GM21619 (cell line): ENCODE measurements around the gene WDR82.
A peak's percentile ranks its signal among the peaks of the same experiment; 100 is the strongest.

ENCODE experiments used
- ATAC-seq: cut with Tn5 transposase; IDR thresholded peaks from one replicate; pipeline ENCODE4 v1.9.1; 2021; ENCODE audit not compliant: unreplicated experiment

WDR82 gene, protein sequence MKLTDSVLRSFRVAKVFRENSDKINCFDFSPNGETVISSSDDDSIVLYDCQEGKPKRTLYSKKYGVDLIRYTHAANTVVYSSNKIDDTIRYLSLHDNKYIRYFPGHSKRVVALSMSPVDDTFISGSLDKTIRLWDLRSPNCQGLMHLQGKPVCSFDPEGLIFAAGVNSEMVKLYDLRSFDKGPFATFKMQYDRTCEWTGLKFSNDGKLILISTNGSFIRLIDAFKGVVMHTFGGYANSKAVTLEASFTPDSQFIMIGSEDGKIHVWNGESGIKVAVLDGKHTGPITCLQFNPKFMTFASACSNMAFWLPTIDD

DNA sequence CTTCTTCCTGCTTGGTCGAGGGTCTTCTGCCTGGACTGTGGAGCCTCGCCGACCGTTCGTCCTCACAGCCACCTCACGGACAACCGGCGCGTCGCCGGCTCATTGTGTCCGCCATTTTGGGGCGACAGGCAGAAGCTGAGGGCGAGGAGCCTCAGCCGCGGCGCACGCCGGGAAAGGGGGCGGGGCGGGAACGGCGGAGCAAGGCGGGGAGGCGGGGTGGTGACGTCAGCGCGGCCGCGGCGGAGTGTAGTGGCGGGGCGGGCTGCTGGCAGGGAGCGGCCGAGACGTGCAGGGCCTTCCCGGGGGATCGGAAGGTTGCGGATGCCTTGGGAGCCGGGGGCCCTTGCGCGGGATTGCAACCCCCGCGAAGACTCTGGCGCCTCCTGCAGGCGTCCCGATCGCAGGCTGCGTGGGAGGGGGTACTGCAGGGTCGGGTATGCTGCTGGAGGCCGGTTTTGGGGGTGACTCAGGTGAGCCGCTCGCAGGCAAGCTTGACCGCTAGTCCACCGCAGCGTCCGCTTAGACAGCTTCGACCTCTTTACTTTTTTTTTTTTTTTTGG, at the start of gene WDR82:
TSS of gene WDR82 (minus strand) at position 140 of the 560 bp plus-strand sequence. CDS start 288 bp downstream, outside the sequence.
- ATAC-seq = peak; percentile 81

DNA sequence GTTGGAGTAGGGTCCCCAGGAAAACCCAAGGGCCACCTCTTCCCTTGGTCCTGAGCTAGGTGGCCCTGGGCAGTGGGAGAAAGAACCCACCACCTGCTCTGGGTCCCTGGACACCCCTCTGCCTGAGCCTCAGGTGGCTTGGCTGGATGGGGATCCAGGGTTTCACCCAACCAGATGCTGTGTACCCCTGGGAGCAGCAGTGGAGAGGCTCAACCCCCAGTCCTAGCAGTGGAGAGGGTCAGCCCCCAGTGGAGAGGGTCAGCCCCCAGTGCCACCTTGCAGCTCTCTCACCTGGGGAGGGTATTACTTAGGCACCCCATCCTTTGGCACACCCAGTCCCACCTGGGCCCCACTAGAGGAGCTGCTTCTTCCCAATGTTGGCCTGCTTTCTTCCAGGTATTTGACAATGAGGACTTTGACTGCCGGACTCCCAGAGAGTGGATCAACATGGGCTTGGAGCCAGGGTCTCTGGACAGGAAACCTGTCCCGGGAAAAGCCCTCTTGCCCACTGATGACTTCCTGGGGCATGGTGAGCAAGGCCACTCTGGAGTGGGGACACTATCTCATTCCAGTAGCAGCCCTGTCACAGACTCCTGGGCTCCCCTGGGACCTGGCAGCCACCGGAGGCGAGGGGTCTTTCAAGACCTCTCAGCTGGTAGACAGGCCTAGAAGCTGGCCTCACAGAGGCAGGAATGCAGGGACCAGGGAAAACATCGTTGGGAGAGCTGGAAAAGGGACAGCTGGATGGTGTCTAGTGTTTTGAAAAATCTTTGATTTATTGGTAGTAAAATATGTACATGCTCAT, 49.2 kb upstream of the WDR82 start:
- ATAC-seq = no peak

DNA sequence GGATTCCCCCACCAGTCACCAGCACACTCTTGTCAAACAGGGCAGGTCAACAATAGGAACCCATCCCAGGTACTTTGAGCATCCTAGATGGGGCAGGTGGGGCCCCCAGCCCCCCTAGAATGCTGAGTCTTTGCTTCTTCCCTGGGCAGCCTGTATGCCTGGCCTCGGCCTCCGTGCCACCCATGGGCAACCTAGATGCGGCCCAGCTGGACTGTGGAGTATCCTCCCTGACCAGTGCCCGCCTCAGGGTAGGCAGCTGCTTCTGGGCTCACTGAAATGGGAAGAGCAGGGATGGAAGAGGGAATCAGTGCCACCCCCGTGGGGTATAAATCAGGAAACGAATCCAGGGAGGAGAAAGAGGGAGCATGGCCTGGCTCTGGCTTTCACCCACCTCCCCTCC, 48.5 kb upstream of the WDR82 start:
- ATAC-seq = no peak

DNA sequence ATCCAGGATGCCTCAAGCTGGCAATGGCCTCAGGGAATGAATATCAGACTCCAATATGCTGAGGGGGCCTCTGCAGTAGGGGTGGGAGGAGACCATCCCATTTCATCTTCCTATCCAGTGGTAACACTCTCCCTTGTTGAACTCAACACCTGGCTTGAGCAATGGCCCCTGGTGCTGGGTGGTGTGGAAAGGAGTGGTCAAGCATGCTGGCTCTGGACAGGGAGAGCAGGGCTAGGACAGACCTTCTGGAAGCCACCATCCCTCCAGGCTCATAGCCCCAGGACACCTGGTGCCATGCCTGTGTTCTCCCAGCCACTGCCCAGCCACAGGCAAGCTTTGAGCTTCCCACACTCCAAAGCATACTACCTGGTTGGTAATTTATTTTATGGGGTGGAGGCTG, 47.2 kb upstream of the WDR82 start:
- ATAC-seq = no peak

DNA sequence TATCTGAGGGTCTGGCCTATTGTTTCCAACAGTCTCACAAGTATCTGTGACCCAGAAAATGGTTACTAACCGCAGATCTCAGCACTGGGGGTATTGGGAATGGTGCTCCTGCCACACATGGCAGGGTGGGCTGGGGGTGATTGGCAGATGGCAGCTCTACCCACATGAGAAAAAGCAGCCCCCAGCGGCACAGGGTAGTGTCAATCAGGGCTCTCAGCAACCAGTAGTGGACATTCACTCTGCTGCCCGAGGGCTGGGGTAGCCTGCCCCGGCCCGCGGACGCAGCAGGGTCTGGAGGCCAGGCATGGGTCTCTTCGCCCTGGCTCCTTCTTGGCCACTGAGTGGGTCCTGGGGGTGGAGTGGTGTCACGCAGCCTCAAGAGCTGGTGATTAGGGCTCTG, 46.2 kb upstream of the WDR82 start:
- ATAC-seq = no peak

DNA sequence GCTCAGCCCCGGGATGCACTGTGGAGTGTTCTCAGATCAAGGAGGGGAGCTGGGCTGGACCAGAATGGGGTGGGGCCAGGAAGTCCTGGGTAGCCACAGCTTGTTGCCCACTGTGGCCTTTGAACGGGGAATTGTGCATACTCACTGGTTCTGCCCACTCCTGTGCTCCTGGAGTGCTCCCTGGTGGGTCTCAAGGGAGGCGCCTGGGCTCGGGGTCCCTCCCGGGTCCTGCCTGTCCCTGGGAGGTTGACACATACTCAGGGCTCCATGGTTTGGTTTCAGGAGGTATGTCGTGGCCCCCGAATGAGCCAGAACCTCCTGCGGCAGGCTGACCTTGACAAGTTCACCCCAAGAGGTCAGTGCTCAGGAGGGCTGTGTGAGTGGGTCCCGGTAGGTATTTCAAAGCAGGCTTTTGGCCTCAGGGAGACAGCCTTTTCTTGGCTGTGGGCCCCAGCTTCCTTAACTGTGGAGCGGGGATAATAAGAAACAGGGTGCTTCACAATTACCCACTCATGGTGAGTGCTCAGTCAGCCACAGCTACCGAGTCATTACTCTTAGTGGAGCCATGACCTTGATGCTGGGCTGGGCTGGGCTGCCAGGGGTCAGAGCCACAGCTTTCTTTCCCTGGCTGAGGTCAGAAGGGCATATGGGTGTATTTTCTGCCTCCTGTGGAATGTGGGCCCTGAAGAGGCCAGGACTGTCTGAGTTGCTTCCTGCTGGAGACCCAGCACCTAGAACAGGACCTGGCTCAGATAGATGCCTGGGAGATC, 45.3 kb upstream of the WDR82 start:
- no peak for ATAC-seq

DNA sequence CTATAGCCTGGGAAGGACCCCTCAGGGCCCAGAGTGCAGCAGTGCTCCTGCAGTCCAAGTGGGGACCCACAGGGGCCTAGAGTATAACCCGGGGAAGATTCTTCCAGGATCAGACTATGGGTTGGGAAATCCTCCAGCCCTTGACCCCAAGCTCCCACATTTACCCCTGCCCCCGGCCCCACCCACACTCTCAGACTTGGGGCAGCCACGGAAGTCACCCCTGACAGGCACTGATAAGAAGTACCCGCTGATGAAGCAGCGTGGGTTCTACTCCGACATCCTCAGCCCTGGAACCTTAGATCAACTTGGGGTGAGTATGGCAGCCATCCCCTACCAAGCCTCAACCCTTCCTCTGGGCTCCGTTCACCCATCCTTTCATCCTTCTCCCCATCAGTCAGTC, 44.0 kb upstream of the WDR82 start:
- no peak for ATAC-seq

DNA sequence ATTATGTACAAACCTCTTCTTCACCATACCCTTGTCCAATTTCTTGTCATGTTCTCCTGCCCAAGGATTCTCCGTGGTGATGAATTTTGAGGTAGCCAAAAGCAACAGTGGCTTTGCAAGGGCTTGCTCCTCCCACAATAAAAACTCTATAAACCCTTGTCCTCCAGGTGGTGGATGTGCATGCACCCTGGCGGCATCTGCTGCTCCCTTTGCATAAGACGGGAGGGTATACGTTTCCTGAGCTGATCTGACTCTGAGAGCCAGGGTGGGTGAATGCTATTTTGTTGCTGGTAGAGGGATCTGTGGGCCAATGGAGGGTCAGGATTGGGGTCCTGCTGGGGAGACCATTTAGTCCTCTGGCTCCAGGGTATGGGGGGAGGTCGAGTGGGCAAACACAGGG, 43.0 kb upstream of the WDR82 start:
- ATAC-seq = no peak

DNA sequence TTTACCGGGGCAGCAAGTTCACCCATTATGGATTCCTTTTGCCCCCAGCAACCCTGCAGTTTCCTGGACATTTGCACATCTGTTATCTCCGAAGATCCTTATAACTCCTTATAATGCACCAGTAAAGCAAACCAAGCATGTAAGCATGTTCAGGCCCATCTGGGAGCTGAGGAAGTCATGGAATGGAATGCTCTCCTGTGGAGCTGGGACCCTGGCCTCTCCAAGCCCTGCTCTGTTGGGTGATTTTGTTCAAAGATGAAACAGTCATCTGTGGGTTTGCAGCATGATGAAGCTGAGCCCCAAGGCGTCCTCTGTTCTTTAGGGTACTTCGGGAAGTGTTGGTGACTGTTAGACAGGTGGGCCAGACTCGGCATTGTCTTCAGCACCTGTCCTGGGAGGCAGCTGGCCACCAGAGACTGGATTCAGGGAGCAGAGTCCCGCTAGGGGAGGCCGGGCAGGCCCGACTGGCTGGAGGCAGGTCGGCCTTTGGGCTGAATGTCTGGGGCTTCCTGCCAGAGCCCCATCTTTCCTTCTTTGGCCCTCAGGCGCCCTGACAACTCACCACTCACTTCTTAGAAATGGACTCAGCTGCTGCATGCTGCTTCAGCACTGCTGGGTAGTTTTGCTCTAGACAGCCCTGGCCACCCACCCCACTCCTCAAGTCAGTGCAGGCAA, 41.6 kb upstream of the WDR82 start:
- ATAC-seq = no peak

DNA sequence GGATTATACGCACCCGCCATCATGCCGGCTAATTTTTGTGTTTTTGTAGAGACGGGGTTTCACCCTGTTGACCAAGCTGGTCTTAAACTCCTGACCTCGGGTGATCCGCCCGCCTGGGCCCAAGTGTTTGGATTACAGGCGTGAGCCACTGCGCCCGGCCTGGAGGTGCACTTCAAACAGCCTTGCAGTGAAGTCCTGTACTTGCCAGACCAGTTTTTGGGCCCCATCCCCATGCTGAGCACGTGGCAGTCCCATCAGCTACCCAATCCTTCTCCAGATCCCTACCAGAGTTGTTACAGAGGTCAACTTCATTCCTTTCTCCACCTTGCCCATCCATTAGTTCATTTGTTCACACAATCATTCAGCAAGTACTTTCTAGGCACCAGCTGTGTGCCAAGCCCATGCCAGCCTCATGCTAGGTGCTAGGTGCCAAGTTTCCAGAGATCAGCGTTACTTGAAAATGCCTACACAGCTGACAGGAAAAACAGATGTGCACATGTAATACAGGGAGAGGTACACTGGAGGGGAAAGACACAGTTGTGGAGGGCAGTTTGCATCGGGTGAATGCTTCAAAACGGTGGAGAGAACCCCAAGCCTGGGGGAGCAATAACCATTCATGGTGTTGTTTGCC, 39.9 kb upstream of the WDR82 start:
- no peak for ATAC-seq

DNA sequence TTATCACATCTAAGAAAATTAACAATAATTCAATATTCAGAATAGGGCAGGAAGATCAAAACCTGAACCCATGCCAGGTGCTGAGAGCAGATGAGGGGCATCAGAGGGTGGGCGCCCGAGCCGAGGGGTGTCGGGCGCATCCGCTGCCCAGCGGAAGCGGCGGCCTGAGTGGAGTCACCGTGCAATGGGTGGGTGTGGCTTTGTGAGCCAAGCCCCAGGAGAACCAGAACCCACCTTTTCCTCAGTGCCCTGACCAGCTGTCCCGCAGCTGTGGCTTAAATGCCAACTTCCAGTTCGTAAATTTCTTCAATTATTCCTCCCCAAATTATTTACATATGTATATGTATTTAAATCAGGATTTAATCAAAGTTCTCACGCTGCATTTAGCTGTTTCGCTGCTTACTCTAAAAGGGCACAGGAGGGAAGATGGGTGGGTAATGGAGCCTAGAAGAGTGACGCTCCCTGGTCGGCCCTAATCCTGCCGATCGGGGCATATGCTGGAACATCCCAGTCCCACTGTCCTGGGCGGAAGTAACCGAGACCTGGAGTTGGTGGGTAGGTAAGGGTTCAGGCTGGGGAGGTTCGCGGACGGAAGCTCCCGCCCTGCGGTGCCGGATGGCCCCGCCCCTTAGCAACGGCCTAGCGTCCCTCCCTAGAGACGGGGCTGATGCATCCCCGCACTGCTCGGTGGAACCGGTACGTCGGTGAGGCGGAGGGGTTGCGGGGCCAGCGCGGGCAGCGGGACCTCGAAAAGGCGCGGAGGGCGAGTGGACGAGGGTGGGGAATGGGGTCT, 39.0 kb upstream of the WDR82 start:
- ATAC-seq = no peak

DNA sequence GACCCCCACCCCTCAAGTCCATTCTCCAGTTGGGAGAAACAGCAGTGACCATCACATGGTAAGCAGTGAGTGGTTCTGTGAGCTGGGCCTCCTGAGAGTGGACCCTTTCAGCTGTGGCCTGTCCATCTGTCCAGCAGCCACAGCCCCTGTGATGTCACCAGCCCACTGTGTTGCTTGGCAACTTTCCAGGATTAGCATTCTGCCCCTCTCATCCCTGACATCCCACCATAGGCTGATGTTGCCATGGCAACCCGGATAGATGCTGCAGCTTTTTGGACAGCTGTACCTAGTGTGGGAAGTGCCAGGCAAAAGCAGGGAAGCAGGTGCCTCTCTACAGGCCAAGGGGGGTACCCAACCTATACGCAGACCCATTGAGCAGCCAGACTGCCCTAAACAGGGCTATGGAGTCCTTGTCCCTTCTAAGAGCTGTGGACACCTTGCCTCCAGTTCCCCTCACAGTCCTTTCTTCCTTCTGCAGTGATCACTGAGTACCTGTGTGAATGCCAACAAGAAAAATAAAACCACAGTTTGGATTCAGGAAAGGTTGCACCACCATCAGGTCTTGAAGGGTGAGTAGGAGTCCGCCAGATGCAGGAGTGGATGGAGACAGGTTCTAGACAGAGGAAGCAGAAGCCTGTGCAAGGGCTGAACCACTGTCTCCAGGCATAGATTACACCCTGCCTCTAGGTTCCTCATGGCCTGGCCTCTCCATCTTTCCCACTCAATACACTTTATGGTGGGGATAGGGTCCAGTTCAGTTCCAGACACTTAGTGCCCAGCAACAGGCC, 37.7 kb upstream of the WDR82 start, which contains the start of gene DNAH1:
TSS of gene DNAH1 (plus strand) at position 343 of the 788 bp plus-strand sequence. CDS start 6,124 bp downstream, outside the sequence.
- ATAC-seq = no peak

DNA sequence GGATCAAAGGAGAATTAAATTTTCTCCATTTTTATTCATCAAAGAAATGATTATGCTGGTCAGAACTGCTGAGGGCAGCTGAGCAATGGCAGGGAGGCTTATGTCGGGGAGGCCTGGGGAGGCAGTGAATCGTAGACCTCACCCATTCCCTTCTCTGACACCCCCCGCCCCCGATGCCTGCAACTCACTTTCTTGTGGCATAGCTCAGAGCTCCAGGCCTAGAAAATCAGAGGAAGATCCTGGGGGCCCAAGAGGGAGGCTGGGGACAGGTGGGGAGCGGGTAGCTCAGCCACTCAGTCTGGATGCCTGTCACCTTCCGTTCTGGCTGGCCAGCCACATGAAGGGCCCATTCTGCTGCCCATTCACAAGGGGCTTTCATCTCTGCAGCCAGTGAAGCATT, 36.6 kb upstream of the WDR82 start:
- no peak for ATAC-seq

DNA sequence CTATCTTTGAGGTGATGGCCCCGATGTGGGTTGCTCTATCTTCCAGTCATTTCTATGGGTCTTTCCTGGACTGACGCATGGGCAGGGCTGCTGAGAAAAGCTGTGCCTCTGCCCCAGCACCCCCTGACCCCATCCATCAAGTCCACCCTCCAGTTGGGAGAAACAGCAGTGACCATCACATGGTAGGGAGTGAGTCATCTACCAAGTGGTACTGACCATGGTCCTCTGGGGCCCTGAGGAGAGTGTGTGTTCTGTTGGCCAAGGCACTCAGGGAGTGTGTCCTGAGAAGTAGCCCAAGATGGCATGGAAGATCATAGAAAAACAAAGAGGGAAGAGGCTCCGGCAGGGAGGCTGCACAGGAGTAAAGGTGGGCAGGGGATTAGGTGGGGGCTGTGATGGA, 36.0 kb upstream of the WDR82 start:
- no peak for ATAC-seq

DNA sequence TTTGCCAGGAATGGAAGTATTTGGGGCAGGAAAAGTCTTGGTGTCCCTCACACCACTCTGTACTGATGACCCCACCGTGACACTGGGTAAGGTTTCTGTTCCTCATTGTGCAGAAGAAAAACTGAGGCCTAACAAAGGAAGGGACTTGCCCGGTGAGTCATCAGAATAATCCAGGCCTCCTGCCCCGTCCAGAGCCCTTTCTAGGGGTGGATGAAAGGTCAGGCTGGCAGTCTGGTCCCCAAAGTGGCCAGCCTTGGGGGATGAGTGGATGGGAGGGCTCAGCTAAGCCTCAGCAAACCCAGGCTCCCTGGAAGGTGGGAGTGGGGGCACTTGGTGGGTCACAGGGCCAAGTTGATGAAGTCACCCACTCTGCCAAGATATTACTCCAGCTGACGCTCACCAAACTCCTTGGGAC, 35.3 kb upstream of the WDR82 start:
- ATAC-seq = peak; percentile 90

DNA sequence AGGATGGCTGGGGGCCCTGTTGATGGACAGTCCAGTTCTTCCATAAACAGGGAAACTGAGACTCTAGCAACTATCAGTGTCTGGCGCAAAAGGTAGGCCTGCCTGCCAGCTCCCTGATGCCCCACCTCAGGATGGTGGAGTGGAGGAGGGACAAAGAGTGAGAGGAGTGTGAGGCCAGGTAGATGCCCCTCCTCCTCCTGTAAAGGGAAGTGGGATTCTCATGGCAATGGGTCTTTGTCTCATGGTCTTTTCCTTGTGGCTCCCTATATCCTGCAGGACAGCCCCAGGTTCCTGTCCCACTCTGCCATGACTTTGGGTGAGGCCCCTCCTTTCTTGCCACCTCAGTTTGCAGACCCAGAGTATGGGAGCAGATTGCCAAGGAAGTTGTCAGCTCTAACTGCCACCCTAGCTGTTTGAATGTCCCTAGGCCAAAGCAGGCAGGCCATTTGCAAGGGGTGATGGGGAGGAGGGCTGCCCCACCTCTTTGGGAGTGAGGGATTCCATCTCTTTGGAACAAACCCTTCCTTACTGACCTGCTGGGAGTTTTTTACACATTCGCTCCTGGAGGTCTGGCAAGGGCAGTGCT, 34.8 kb upstream of the WDR82 start:
- ATAC-seq = peak; percentile 6

DNA sequence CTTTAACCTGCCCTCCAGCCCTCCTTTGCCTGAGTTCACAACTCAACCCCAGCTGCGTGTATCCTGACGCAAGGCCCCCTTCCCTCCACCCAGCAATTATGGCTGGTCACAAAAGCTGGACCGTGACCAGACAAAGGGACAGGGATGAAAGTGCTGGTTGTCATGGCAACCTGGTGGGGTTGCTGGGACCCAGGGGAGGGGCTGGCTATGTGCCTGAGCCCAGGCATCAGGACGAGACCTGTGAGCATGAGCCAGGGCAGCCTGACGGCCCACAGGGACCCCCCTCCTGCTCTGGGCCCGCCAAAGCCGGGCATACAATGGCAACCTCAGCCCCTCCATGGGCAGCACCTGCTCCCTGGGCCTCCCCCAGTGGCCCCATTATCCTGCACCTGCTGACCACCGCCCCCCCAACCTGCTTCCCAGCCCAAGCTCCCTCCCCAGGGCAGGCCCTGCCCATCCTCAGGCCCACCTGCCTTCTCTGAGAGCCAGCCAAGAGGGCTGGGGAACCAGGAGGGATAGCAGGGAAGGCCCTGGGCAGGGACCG, 33.2 kb upstream of the WDR82 start:
- ATAC-seq = no peak
